Measurements from ENCODE around the gene NOC3L.

NOC3L gene

GRCh38 chr10:94362360-94363250 lies at the start of gene NOC3L:
TSS of gene NOC3L (minus strand) at chr10:94362939. CDS start at chr10:94362838, 101 bp downstream.
- TF ChIP-seq RAD21 (IDR thresholded peaks at IDR 0.05; ENCODE audit: low read depth) (peak; percentile 42; the same call in 1 of the 2 replicates), TAF1 (IDR thresholded peaks at IDR 0.05; ENCODE audit: low read depth) (peak; percentile 80), NFIC (IDR thresholded peaks at IDR 0.05) (peak; percentile 68; the same call in 1 of the 2 replicates), TCF12 (IDR thresholded peaks at IDR 0.05; ENCODE audit: low read depth) (peak; percentile 90), CREB1 (IDR thresholded peaks at IDR 0.05; ENCODE audit: low read depth) (no peak; the same call in 1 of the 2 replicates), FOXM1 (IDR thresholded peaks at IDR 0.05; ENCODE audit: borderline replicate concordance, low read depth) (0 out of 2 replicates have a peak, but pooled peaks have one; percentile 32), TEAD4 (IDR thresholded peaks at IDR 0.05) (peak; percentile 48; the same call in 1 of the 2 replicates), EGR1 (IDR thresholded peaks at IDR 0.05) (no peak), EP300 (IDR thresholded peaks at IDR 0.05; ENCODE audit: borderline replicate concordance) (peak; percentile 47; the same call in 1 of the 2 replicates), USF1 (IDR thresholded peaks at IDR 0.05) (peak; percentile 75), YY1 (IDR thresholded peaks at IDR 0.05; ENCODE audit: low read depth) (peak; percentile 65), ZBTB7A (IDR thresholded peaks at IDR 0.05; ENCODE audit: low read depth) (no peak), CEBPB (IDR thresholded peaks at IDR 0.05) (peak; percentile 32; the same call in 1 of the 2 replicates)
- TF ChIP-seq, protein P1, sequence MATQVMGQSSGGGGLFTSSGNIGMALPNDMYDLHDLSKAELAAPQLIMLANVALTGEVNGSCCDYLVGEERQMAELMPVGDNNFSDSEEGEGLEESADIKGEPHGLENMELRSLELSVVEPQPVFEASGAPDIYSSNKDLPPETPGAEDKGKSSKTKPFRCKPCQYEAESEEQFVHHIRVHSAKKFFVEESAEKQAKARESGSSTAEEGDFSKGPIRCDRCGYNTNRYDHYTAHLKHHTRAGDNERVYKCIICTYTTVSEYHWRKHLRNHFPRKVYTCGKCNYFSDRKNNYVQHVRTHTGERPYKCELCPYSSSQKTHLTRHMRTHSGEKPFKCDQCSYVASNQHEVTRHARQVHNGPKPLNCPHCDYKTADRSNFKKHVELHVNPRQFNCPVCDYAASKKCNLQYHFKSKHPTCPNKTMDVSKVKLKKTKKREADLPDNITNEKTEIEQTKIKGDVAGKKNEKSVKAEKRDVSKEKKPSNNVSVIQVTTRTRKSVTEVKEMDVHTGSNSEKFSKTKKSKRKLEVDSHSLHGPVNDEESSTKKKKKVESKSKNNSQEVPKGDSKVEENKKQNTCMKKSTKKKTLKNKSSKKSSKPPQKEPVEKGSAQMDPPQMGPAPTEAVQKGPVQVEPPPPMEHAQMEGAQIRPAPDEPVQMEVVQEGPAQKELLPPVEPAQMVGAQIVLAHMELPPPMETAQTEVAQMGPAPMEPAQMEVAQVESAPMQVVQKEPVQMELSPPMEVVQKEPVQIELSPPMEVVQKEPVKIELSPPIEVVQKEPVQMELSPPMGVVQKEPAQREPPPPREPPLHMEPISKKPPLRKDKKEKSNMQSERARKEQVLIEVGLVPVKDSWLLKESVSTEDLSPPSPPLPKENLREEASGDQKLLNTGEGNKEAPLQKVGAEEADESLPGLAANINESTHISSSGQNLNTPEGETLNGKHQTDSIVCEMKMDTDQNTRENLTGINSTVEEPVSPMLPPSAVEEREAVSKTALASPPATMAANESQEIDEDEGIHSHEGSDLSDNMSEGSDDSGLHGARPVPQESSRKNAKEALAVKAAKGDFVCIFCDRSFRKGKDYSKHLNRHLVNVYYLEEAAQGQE (IDR thresholded peaks at IDR 0.05; ENCODE audit: low read depth): no peak
- TF ChIP-seq, protein P2, sequence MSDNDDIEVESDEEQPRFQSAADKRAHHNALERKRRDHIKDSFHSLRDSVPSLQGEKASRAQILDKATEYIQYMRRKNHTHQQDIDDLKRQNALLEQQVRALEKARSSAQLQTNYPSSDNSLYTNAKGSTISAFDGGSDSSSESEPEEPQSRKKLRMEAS (IDR thresholded peaks at IDR 0.05): peak; percentile 100

DNA sequence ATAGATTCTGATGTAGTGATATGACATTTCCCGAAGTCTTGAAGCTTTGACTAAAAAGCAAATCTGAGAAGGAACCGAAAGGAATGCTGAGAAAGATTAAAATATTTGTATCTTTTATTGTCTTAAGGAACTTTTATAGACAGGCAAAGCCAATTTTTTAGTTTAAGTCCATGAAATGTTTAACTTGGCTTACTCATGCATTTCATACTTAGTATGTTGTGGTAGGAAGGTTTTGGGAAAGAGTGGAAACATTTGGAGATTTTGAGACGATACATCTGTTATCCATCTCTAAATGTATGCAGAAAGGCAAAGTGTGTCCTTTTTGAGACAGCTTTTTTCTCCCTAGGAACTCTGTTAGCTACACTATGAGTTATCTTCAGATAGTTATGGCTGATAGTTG lies 49.7 kb upstream of the NOC3L start:
- TF ChIP-seq YY1 (IDR thresholded peaks at IDR 0.05; ENCODE audit: low read depth): no peak
- no peak for TF ChIP-seq EGR1 (IDR thresholded peaks at IDR 0.05)
- TF ChIP-seq FOXM1 (IDR thresholded peaks at IDR 0.05; ENCODE audit: borderline replicate concordance, low read depth): no peak
- no peak for TF ChIP-seq EP300 (IDR thresholded peaks at IDR 0.05; ENCODE audit: borderline replicate concordance)
- no peak for TF ChIP-seq CREB1 (IDR thresholded peaks at IDR 0.05; ENCODE audit: low read depth)
- no peak for TF ChIP-seq TAF1 (IDR thresholded peaks at IDR 0.05; ENCODE audit: low read depth)
- TF ChIP-seq, protein P1 (IDR thresholded peaks at IDR 0.05; ENCODE audit: low read depth): no peak
- no peak for TF ChIP-seq ZBTB7A (IDR thresholded peaks at IDR 0.05; ENCODE audit: low read depth)
- TF ChIP-seq RAD21 (IDR thresholded peaks at IDR 0.05; ENCODE audit: low read depth): no peak; the same call in 1 of the 2 replicates
- TF ChIP-seq TCF12 (IDR thresholded peaks at IDR 0.05; ENCODE audit: low read depth): no peak
- TF ChIP-seq NFIC (IDR thresholded peaks at IDR 0.05): no peak
- TF ChIP-seq, protein P2 (IDR thresholded peaks at IDR 0.05): no peak

DNA sequence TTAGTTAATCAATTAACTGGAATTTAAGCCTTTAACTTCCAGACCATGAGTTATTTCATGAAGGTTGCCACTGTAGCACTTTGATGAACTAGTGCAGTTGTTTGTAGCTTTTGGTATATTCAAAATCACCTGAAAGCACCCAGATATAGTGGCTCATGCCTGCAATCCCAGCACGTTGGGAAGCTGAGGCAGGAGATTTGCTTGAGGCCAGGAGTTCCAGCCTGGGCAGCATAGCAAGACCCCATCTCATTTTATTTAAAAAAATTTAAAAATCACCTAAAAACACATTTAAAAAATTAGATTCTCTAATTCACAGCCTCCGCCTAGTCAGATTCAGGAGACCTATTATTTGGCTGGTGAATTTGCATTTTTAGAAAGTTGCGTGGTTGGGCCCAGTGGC lies 48.6 kb upstream of the NOC3L start:
- TF ChIP-seq, protein P2 (IDR thresholded peaks at IDR 0.05): no peak
- TF ChIP-seq RAD21 (IDR thresholded peaks at IDR 0.05; ENCODE audit: low read depth) (no peak), TAF1 (IDR thresholded peaks at IDR 0.05; ENCODE audit: low read depth) (no peak), EP300 (IDR thresholded peaks at IDR 0.05; ENCODE audit: borderline replicate concordance) (no peak), CREB1 (IDR thresholded peaks at IDR 0.05; ENCODE audit: low read depth) (no peak), TCF12 (IDR thresholded peaks at IDR 0.05; ENCODE audit: low read depth) (no peak), NFIC (IDR thresholded peaks at IDR 0.05) (no peak), YY1 (IDR thresholded peaks at IDR 0.05; ENCODE audit: low read depth) (no peak), CEBPB (IDR thresholded peaks at IDR 0.05) (no peak), USF1 (IDR thresholded peaks at IDR 0.05) (no peak), EGR1 (IDR thresholded peaks at IDR 0.05) (no peak), TEAD4 (IDR thresholded peaks at IDR 0.05) (no peak)
- TF ChIP-seq, protein P1 (IDR thresholded peaks at IDR 0.05; ENCODE audit: low read depth): no peak

All from Ishikawa (cell line).